ENCODE results near the gene HECTD4.

HECTD4 gene

GRCh38 chr12:112196196-112196875 lies 185.9 kb downstream of the HECTD4 start:
- DNase-seq = peak; percentile 86

GRCh38 chr12:112194601-112195247 lies 187.5 kb downstream of the HECTD4 start:
- no peak for DNase-seq

- no peak for DNase-seq
Observed at GRCh38 chr12:112192475-112192874, 189.8 kb downstream of the HECTD4 start.

GRCh38 chr12:112191840-112192321 lies 190.3 kb downstream of the HECTD4 start:
- DNase-seq = no peak

- DNase-seq = no peak
Observed at GRCh38 chr12:112191201-112191600, 191.0 kb downstream of the HECTD4 start.

GRCh38 chr12:112190231-112191025 lies 191.8 kb downstream of the HECTD4 start:
- no peak for DNase-seq

GRCh38 chr12:112188130-112188830 lies 194.0 kb downstream of the HECTD4 start:
- DNase-seq = no peak

GRCh38 chr12:112185093-112185923 lies 196.9 kb downstream of the HECTD4 start:
- DNase-seq = no peak

- DNase-seq = no peak
Observed at GRCh38 chr12:112184056-112184887, 198.0 kb downstream of the HECTD4 start.

GRCh38 chr12:112183141-112184021 lies 198.8 kb downstream of the HECTD4 start:
- no peak for DNase-seq

GRCh38 chr12:112182499-112182898 lies 199.7 kb downstream of the HECTD4 start:
- DNase-seq = no peak

GRCh38 chr12:112180422-112180821 lies 201.8 kb downstream of the HECTD4 start:
- DNase-seq = no peak

GRCh38 chr12:112179916-112180315 lies 202.3 kb downstream of the HECTD4 start:
- no peak for DNase-seq

GRCh38 chr12:112179341-112179740 lies 202.9 kb downstream of the HECTD4 start:
- DNase-seq = no peak

- DNase-seq = no peak
Observed at GRCh38 chr12:112178796-112179195, 203.4 kb downstream of the HECTD4 start.

GRCh38 chr12:112176321-112177010 lies 205.8 kb downstream of the HECTD4 start:
- no peak for DNase-seq

- DNase-seq = no peak
Observed at GRCh38 chr12:112175361-112176155, 206.7 kb downstream of the HECTD4 start.

GRCh38 chr12:112172556-112173324 lies 209.5 kb downstream of the HECTD4 start:
- no peak for DNase-seq

Data from hematopoietic multipotent progenitor cell treated with erythropoietin and hydrocortisone succinate and interleukin-3 and kit ligand, for 8 days (in vitro differentiated cells).